T-helper 9 cell (primary cell): ENCODE results near the gene F2.

Experiments used
- DNase-seq: peaks from one replicate; pipeline ENCODE4 v3.0.0-alpha.2; 2020

The F2 gene

GRCh38 chr11:46718155-46719019, 626 bp upstream of the F2 start:
- no peak for DNase-seq

GRCh38 chr11:46719543-46720218, 668 bp downstream of the F2 start:
- no peak for DNase-seq

GRCh38 chr11:46721286-46721685, 2.3 kb downstream of the F2 start:
- DNase-seq, result no peak

- DNase-seq, result no peak
These were observed 3.7 kb downstream of the F2 start for GRCh38 chr11:46722566-46723358.

GRCh38 chr11:46723359-46723680, 4.3 kb downstream of the F2 start:
- no peak for DNase-seq

- no peak for DNase-seq
These were observed 5.1 kb downstream of the F2 start for GRCh38 chr11:46724088-46724487.

- DNase-seq, result no peak
These were observed 6.6 kb downstream of the F2 start for GRCh38 chr11:46725338-46726205.

GRCh38 chr11:46726206-46726862, 7.3 kb downstream of the F2 start:
- DNase-seq, result no peak

GRCh38 chr11:46727952-46728658, 9.1 kb downstream of the F2 start:
- DNase-seq, result no peak

GRCh38 chr11:46728659-46729040, 9.6 kb downstream of the F2 start:
- DNase-seq, result no peak

- no peak for DNase-seq
These were observed 10.4 kb downstream of the F2 start for GRCh38 chr11:46729110-46730027.

GRCh38 chr11:46731545-46731944, 12.5 kb downstream of the F2 start:
- no peak for DNase-seq

GRCh38 chr11:46733234-46733633, 14.2 kb downstream of the F2 start:
- DNase-seq, result no peak

- no peak for DNase-seq
These were observed 17.1 kb downstream of the F2 start for GRCh38 chr11:46736146-46736545.

GRCh38 chr11:46736615-46737014, 17.6 kb downstream of the F2 start:
- DNase-seq, result no peak

GRCh38 chr11:46737699-46738098, 18.7 kb downstream of the F2 start:
- DNase-seq, result no peak

- DNase-seq, result no peak
These were observed 19.9 kb downstream of the F2 start for GRCh38 chr11:46738887-46739286.

GRCh38 chr11:46741600-46742484, 22.8 kb downstream of the F2 start:
- DNase-seq, result no peak

- DNase-seq, result no peak
These were observed 24.0 kb downstream of the F2 start for GRCh38 chr11:46743043-46743442.
